ENCODE results near the gene FAM222B.
A peak's percentile ranks its signal among the peaks of the same experiment; 100 is the strongest.

FAM222B gene

DNA sequence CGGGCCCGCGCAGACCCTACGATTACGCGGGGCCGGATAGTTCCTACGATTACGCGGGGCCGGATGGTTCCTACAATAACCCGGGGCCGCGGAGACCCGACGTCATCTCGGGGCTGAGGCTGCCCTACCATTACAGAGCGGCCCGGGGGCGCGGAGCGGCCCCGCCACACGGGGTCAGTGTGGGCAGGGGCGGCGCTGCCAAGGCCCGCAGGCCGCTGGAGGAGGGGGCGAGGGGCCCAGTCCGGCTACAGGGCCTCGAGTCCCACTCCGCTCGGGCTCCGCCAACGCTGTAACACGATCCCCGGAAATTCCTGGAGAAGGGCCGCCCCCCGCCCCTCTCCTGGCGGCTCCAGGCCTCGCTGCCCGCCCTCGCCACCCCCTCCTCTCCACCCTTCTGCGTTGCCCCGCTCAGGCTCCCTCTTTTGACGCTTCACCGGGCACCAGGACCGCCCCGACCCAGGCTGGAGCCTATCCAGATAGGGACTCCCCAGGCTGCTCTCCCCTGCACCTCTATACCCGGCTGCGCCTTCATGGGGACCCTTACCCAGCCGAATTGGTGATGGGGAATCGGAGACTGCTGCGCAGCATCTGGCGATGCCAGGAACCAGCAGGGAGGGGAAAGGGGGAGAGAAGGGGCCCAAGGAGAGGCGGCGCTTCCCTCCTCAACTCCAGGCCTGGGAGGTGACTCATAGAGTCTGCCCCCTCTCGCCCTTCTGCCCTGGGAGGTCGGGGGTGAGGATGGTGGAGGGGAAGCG is 124.8 kb downstream of the FAM222B start, which contains the start of gene RAB34:
Gene RAB34 (minus strand): TSS at position 291 of the 755 bp plus-strand sequence. CDS start 602 bp downstream, outside the sequence.
- peak within 1 kb of the TSS; percentile 85 for H3K4me3 ChIP-seq (ENCODE audit: low read depth, low read length)

DNA sequence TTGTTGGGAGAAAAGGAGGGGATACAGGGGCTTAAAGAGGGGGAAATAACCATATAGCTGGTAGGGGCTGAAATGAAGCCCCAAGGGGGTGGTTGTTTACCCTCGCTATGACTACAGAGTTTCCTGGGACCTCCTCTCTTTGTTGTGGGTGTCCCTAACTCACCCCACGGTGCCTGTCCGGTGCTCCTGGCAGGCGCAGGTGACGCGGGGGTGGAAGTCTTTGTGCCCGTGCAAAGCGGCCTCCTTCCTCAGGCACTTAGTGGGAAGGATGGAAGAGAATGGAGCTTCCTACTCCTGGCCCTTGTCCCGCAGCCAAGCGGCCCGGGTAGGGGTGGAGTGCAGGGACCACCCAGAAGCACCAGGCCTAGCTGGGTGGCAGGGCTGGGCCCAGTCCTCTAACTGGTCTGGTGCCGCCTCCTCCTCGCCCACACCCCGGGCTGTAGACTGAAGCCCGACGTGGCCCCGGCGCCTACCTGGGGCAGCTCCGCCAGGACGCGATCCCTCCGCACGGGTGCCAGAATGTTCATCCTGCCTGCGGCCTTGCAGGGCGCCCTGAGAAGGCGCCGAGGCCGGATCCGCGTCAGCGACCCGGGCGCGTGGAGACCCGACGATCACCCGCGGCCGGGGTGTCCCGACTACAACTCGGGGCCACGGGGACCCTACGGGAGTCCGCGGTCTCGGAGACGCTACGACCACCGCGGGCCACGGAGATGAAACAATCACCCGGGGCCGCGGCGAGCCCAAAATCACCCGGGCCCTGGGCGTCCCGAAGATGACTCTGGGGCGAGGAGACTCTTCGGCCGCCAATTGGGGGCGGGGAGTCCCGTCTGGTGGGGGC is 125.6 kb downstream of the FAM222B start:
- H3K4me3 ChIP-seq (ENCODE audit: low read depth, low read length) = peak overlapping the region; percentile 85

DNA sequence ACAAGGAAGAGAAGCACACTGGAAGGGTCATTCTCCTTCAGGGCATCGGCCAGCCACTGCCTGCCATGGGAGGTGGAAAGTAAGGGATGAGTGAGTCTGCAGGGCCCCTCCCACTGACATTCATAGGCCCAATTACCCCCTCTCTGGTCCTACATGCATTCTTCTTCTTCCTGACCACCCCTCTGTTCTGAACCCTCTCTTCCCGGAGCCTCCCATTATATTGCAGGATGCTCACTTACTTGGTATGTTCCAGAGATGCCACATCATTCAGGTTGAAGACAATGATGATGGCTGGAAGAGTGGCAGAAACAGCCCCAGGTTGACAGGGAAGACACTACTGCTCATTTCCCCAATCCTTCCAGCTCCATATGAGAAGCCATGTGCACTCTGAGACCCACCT is 127.4 kb downstream of the FAM222B start:
- H3K4me3 ChIP-seq (ENCODE audit: low read depth, low read length) = no peak overlapping the region

DNA sequence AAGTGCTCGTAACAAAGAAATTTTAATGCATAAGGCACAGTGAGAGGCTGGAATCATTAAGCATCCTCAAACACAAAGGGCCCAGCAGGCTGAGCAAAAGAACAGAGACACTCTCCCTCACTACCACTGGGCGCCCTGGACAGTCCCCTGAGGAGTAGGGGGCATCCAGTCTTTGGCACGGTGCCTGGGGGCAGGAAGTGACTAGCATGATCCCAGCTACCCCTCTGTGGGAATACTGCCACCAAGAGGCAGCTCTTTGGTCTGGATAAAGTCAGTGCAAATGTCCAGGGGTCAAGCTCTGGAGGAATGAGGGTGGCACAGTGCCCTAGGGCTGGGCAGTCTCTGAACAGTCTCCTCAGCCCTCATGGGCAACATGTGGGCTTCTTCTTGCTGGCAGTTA is 128.3 kb downstream of the FAM222B start:
- H3K4me3 ChIP-seq (ENCODE audit: low read depth, low read length) = no peak overlapping the region

DNA sequence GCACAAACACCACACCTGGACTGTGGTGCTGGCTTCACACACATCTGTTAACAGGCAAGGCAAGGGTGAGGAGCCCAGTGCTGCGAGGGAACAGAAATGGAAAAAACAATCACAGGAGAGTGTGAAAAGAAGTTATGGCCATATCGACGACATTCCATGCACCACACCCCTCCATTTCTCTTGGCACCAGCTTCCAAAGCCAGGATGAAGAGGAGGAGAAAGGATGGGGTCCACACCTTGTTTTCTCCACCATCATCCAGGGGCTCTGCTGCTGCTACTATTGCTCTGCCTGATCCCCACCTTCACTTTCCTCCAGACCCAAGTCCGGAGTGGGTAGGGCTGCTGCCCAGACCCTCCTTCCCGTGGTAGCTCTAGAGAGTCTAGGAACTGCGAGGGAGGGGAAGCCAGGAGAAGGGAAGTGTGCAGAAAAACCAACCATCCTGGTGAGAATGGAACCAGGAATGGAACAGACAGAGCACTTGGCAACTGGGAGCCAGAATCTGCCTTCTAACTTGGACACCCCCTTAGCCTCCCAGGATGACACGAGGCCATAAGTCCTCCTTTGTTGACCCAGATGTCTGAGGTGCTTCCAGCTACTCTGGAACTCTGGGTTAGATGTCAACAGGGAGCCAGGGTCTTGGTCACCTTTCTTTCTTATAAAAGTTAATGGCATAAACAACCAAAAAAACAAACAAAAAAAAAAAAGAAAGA is 129.7 kb downstream of the FAM222B start:
- H3K4me3 ChIP-seq (ENCODE audit: low read depth, low read length) = peak overlapping the region; percentile 18

DNA sequence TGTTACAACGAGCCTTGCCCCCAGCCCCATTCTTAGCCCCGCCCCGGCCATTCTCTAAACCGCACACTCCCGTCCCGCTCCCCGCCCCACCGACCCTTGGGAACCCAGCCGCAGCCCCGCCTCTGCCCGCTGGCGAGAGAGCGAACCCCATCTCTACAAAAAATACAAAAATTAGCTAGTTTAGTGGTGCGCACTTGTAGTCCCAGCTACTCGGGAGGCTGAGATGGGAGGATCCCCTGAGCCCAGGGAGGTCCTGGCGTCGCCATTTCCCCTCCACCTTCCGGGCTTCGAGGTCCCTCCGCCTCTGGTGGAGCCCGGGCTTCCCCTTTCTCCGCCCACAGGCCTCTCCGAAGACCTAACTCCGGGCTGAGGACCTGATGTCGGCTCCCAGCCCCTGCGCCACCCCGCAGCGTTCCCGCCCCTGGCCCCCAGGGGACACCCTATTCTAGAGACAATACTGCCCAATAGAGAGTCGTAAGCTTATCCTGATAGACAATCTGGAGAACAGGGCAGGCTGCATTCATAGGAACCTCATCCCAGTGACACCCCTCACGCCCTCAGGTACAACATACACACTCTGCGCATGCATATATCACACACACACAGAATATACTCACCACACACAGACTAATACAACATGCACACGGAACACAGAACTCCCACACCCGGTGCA is 130.4 kb downstream of the FAM222B start:
- peak overlapping the region; percentile 58 for H3K4me3 ChIP-seq (ENCODE audit: low read depth, low read length)

DNA sequence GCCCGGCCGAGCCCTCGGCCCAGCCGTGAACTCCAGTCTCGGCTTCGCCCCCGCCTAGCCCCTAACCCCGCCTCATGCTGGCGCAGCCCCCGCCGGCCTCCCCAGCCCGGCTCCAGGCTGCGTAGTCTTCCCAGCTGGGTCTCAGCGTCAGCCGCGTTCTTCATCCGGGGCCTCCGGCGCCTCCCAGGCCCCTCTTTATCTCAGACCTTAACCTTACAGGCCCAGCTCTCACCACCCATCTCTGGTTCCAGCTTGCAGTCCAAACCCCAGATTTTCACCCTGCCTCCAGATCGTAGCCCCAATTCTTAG is 130.9 kb downstream of the FAM222B start, which contains the start of gene PROCA1:
Gene PROCA1 (minus strand): TSS at position 166 of the 309 bp plus-strand sequence. CDS start 228 bp downstream, outside the sequence.
- H3K4me3 ChIP-seq (ENCODE audit: low read depth, low read length) = peak within 1 kb of the TSS; percentile 71

DNA sequence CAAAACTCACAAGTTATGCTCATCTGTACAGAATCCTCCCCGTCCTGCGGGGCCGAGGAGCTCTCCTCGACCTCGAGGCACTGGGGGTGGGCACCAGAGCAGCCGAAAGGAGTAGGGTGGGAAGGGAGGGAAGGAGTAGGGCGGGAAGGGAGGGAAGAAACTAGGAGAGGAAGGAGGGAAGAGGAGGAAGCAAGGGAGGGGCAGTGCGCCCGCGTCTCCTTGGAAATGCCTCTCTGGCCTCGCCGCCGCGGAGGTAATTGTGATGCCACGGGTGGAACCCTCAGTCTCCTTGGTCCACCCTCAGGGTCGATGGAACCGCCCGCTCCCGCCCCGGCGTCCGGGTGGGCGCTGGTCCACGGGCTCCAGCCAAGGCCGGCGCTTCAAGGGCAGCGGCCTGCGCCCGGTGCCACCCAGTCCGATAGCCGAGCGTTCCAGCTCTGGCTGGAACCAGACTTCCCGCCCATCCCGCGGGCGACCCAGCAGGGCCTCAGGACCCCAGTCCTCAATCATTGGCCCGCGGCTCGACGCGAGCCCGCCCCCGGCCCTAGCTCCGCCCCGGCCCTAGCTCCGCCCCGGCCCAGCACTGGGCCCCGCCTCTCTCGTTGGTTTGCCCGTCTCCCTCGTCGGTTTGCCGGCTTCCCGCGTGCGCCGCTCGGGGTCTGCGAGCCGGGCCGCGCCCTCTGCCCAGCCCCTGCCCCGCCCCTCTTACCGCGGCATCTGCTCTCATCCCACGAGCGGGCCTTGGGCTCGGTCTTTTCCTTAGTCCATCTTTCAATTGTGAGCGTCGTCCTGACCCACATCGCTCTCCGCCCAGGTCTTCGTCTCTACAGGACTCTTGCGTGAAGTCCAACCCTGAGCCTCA is 131.5 kb downstream of the FAM222B start:
- H3K4me3 ChIP-seq (ENCODE audit: low read depth, low read length) = peak overlapping the region; percentile 71

DNA sequence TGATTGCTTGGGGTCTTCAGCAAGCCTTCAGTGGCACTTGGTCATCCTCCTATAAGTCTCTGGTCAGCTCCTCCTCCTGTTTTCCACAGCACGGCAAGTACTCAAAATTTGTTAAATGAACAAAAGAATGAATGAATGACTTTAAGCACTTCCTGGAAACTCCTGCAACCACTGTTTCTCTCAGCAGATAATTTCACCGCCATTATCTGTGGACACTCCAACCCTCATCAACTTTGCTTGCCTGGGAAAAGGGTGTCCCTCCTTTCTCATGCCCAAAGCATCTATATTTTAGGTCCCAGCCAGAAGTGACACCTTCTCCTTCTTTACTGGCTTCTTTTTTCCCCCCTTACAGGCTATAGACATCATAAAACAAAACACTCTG is 135.3 kb downstream of the FAM222B start:
- no peak overlapping the region for H3K4me3 ChIP-seq (ENCODE audit: low read depth, low read length)

DNA sequence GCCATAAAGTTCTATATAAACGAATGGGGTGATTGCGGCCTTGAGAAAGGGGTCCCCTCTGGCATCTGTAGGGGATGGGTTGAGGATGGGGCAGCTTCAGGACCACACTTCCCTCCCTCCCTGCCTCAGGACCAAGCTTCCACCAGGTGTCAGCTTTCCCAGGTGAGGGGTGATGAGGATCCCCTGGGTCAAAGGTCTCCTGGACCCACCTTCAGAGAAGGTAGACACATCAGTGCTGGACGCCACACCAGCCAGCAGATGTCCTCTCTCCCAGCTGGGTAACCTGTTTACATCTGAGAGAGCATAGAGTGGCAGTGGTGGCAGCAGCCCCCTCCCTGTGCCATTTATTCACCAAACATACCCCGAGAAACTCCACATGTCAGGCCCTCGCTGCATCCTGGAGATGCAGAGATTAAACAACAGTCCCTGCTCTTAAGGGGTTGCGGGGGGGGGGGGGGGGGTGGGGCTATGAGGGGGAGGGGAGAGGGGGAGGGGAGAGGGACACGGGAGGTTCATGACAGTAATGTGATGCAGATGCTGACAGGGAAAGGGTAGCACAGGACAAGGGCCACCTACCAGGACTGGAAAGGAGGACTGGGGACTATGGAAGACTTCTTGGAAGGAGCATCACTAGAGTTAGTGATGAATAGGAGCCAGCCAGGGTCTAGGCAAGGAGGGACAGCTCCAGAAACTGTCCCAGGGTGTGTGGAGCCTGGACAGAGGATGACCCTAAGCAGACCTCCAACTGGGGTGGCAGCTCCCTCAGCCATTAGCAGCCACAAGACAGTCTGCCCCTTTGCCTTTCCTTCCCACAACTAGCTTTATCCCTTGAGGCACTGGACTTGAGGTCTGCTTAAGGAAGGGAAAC is 135.9 kb downstream of the FAM222B start:
- H3K4me3 ChIP-seq (ENCODE audit: low read depth, low read length) = no peak overlapping the region
